HG03342 (cell line): Measurements from ENCODE around the gene RNF40.

ENCODE experiments used
- ATAC-seq: cut with Tn5 transposase; IDR thresholded peaks from one replicate; pipeline ENCODE4 v1.9.1; 2021; ENCODE audit warnings: mild to moderate bottlenecking, moderate library complexity; ENCODE audit not compliant: unreplicated experiment

The RNF40 gene

DNA sequence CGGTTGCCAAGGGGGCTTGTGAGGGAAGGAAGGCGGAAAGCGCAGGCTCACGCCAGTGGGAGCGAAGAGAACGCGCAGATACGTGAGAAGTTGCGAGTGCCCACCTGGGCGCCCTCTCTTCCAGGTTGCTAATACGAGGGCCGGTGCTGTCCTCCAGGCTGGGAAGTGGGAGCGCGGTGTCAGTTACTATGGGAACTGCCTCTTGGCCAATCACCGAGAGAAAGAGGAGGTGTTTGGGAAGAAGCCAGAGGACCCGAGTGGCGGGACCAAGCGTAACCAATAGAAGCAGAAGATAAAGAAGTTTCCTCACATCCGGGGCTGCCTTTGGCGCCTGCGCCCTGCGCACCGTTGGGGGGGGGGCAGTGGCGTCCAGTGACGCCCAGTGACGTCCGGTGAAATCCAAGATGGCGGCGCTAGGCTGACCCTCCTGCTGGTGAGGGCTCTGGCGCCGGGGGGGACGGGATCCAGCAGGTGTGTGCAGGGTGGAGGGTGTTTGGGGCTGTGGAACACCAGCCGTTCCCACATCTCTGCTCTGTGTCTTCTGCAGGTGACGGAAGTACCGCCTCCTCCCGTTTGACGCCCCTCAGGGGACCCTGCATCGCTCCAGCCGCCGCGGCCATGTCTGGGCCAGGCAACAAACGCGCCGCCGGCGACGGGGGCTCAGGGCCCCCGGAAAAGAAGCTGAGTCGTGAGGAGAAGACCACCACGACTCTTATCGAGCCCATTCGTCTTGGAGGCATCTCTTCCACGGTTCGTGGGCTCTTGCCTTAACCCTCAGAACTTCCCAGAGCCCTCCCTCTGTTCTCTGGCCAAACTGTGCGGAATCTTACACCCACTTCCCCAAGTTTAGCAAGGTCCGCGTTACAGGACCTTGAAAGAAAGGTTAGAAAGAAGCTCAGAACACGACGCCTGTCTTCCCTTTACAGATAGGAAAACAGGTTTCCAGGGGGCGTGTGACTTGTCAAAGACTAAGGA lies at the start of gene RNF40, which contains the start of gene CFAP119:
RNF40 (plus strand) TSS at position 395 of the 975 bp plus-strand sequence; CDS start at position 619, 224 bp downstream.
CFAP119 (minus strand) TSS at position 135 of the 975 bp plus-strand sequence. CDS start 314 bp downstream, outside the sequence.
- peak; percentile 82 for ATAC-seq

DNA sequence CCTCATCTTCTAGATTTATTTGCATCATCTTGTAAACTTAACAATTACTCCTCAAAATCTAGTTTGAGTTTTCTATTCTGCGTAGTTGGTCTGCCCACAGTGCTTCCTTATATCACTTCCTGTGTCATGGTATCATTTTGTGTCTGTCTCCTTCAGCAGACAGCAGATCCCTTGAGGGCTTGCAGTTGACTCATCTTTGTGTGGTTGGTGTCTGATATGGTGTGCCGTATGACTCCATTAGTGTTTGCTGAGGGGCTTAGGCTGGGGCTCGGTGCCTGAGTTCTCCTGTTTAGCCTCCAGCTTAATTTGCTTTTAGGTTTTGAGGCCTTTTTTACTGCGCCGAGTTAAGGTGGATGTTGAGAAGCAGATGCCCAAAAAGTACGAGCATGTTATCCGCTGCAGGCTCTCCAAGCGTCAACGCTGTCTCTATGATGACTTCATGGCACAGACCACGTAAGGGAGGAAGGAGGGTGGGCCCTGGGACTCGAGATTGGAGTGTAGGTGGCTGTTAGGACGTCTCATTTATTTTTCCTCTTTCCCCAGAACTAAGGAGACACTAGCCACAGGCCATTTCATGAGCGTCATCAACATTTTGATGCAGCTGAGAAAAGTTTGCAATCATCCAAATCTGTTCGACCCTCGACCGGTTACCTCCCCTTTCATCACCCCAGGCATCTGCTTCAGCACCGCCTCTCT lies 46.2 kb upstream of the RNF40 start:
- no peak for ATAC-seq

DNA sequence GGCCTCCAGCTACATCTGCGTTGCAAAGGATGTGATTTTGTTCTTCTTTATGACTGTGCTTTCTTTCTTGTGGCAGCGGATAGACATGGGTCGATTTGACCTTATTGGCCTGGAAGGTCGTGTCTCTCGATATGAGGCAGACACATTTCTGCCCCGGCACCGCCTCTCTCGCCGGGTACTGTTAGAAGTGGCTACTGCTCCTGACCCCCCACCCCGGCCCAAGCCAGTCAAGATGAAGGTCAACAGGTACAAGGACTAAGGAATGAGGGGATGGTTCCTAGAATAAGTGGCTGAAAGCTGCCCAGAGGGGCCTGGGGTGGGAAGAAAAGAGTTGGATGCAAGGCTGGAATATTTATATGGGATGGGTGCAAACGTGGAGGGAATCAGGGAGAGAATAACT lies 42.0 kb upstream of the RNF40 start:
- no peak for ATAC-seq

DNA sequence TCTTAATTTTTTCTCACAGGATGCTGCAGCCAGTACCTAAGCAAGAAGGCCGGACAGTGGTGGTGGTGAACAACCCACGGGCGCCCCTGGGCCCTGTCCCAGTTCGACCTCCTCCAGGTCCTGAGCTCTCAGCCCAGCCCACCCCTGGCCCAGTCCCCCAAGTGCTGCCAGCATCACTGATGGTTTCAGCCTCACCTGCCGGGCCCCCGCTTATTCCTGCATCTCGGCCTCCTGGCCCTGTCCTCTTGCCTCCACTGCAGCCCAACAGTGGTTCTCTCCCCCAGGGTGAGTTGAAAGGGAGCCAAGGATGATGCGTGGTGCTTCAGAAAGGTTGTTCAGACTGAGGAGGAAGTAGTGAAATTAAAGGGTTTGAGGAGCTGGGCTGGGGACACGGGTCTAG lies 41.4 kb upstream of the RNF40 start:
- ATAC-seq, result no peak

DNA sequence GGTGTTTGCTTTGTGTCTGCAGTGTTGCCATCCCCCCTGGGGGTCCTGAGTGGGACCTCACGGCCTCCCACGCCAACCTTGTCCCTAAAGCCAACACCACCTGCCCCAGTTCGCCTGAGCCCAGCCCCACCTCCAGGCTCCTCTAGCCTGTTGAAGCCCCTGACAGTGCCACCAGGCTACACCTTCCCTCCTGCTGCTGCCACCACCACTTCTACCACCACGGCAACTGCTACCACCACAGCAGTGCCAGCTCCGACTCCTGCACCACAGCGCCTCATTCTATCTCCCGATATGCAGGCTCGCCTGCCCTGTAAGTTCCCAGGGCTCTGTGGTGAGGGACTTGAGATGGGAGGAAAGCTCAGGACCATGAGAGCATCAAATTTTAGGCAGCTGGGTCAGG lies 41.0 kb upstream of the RNF40 start:
- no peak for ATAC-seq

DNA sequence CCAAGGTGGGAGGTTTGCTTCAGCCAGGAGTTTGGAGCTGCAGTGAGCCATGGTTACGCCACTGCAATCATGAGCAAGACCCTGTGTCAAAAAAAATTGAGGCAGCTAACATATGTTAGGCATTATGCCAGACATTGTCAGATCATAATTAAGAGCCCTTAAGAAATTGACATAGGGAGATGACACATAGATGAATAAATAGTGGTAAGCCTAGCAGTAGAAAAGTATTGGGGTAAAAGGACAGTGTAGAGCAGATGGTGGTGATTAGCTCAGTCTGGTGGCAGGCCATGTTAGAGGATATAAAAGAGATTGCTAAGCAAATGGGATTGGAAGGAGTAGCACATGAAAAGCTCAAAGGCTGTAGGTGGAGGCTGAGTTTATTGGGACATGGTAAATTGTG lies 40.5 kb upstream of the RNF40 start:
- ATAC-seq, result no peak

DNA sequence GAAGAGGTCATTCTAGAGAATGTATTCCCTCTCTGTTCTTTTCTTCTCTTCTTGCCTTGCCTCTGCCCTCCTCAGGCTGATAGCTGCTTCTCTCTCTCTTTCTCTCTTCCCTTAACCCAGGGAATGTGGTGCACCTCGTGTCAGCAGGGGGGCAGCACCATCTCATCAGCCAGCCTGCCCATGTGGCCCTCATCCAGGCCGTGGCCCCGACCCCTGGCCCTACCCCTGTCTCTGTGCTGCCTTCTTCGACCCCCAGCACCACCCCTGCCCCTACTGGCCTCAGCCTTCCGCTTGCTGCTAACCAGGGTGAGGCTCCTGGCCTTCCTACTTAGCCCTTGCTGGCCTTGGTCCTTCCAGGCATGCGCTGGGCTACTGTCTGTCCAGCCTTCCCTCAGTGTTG lies 39.7 kb upstream of the RNF40 start:
- no peak for ATAC-seq

DNA sequence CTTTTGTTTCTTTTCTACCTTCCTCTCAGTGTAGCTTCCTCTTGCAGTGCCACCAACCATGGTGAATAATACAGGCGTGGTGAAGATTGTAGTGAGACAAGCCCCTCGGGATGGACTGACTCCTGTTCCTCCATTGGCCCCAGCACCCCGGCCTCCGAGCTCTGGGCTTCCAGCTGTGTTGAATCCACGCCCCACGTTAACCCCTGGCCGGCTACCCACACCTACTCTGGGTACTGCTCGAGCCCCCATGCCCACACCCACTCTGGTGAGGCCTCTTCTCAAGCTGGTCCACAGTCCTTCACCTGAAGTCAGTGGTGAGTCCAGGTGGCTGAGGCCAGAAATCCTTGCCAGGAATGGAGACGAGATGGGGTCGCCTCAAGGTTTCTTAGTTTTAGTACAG lies 39.2 kb upstream of the RNF40 start:
- no peak for ATAC-seq

DNA sequence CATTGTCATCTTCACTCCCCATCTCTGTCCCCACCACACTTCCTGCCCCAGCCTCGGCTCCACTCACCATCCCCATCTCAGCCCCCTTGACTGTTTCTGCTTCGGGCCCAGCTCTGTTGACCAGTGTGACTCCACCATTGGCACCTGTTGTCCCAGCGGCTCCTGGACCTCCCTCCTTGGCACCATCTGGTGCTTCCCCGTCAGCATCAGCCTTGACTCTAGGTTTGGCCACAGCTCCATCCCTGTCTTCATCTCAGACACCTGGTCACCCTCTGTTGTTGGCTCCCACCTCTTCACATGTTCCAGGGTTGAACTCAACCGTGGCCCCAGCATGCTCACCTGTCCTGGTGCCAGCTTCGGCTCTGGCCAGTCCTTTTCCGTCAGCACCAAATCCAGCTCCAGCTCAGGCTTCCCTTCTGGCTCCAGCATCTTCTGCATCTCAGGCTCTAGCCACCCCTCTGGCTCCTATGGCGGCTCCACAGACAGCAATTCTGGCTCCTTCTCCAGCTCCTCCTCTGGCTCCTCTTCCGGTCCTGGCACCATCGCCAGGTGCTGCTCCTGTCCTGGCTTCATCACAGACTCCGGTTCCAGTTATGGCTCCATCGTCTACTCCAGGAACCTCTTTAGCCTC lies 38.3 kb upstream of the RNF40 start:
- no peak for ATAC-seq

DNA sequence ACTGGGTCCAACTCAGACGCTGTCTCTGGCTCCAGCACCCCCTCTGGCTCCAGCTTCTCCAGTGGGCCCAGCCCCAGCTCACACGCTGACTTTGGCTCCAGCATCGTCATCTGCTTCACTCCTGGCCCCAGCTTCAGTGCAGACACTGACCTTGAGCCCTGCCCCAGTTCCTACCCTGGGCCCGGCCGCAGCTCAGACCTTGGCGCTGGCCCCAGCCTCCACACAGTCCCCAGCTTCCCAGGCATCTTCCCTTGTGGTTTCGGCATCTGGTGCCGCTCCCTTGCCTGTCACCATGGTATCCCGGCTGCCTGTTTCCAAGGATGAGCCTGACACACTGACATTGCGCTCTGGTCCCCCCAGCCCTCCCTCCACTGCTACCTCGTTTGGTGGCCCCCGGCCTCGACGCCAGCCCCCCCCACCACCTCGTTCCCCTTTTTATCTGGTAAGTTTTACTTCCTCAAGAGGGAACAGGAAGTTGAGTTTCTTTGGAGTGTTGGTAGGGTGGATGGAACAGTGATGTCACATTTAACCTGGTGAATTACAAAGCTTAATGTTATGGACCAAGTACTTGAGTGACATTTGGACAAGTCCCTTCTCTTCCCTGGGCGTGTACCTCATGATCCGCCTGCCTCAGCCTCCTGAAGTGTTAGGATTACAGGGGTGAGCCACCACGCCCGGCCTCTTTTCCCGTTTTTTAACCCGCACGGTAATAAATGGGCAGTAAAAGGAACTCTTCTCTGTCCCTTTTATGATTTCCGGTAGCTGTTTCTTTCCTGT lies 37.3 kb upstream of the RNF40 start:
- ATAC-seq, result no peak

DNA sequence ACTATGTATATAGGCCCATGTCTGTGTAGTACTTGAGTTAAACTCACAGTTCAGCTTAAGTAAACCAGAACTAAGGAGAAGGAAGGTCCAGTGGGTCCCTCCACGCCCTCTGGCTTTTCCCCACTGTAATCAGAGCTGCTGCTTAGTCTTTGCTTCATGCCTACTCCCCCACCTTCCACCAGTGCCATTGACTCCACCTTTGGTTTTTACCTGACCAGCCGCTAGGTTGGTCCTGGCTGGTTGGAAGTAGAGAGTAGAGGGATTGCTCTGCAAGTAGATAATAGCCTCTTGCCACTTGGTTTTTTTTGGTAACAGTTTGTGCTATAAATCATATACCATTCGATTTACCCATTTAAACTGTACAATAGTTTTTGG lies 36.7 kb upstream of the RNF40 start:
- no peak for ATAC-seq

DNA sequence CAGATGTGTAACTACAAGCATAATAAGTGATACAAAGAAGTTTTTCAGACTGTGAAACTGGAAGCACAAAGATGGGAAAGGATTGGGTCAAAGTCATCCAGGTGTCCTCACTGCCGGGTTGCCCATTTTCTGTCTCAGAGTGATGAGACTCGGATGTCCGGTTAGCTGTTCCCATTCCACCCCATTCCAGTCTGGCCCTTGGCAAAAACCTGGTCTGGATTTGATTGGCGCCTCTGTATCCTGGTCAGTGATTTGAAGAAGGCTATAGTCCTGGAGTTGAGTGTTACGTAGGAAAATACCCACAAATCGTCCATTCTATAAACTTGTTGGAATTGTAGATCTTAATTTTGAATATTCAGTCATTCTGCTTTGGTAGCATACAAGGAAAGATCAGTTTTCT lies 33.8 kb upstream of the RNF40 start:
- ATAC-seq, result no peak

DNA sequence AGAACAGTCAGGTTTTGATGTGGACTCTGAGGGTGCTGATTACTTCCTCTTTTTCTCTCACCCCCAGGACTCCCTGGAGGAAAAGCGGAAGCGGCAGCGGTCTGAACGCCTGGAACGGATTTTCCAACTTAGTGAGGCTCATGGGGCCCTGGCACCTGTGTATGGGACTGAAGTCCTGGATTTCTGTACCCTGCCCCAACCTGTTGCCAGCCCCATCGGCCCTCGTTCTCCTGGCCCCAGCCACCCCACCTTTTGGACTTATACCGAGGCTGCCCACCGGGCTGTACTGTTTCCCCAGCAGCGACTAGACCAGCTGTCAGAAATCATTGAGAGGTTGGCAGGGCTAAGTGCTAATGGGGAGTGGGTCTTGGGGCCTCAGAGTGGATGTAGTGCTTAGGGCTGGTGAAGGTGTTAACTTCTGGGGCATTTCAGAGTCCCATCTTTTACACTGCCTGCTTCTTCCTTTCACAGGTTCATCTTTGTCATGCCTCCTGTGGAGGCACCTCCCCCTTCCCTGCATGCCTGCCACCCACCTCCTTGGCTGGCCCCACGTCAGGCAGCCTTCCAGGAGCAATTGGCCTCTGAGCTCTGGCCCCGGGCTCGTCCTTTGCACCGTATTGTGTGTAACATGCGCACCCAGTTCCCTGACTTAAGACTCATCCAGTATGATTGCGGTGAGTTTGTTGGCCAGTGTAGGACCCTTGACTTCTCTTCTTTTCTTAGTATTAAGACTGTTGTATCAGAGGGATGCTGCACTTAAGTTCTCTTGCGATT lies 33.0 kb upstream of the RNF40 start:
- no peak for ATAC-seq

DNA sequence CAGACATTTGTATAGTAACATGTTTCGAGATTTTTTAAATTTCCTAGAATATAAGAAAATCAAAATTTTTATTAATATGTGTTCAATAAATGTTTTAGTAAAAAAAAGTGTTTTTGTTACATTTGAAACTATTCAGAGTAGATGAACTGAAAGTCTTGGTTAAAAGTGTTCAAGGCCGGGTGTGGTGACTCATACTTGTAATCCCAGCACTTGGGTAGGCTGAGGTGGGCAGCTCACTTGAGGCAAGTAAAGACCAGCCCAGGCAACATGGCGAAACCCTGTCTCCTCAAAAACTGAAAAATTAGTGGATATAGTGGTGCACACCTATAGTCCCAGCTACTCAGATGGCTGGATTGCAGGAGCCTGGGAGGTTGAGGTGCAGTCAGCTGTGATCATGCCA lies 30.7 kb upstream of the RNF40 start:
- ATAC-seq, result no peak

DNA sequence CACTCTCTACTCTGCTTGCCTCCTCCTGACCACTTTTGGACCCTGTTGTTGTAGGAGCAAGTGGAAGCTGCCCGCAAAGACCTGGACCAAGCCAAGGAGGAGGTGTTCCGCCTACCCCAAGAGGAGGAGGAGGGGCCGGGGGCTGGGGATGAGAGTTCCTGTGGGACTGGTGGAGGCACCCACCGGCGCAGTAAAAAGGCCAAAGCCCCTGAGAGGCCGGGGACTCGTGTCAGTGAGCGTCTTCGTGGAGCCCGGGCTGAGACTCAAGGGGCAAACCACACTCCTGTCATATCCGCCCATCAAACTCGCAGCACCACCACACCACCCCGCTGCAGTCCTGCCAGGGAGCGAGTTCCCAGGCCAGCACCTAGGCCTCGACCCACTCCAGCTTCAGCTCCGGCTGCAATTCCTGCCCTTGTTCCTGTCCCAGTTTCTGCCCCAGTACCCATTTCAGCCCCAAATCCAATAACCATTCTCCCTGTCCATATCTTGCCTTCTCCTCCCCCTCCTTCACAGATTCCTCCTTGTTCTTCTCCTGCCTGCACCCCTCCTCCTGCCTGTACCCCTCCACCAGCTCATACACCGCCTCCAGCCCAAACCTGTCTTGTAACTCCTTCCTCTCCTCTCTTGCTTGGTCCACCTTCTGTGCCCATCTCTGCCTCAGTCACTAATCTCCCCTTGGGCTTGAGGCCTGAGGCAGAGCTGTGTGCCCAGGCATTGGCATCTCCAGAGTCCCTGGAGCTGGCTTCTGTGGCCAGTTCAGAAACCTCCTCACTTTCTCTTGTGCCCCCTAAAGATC lies 24.9 kb upstream of the RNF40 start:
- no peak for ATAC-seq

DNA sequence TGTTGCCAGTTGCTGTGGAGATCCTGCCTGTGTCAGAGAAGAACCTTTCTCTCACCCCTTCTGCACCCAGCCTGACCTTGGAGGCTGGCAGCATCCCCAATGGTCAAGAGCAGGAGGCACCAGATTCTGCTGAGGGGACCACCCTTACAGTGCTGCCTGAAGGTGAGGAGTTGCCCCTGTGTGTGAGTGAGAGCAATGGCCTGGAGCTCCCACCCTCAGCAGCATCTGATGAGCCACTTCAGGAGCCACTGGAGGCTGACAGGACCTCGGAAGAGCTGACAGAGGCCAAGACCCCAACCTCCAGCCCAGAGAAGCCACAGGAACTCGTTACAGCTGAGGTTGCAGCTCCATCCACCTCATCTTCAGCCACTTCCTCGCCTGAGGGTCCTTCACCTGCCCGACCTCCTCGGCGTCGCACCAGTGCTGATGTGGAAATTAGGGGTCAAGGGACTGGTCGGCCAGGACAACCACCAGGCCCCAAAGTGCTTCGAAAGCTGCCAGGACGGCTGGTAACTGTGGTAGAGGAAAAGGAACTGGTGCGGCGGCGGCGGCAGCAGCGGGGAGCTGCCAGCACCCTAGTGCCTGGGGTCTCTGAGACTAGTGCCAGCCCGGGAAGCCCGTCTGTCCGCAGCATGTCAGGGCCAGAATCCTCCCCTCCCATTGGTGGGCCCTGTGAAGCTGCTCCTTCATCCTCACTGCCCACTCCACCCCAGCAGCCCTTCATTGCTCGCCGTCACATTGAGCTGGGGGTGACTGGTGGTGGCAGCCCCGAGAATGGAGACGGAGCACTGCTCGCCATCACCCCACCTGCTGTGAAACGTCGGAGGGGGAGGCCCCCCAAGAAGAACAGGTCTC lies 24.1 kb upstream of the RNF40 start:
- ATAC-seq, result no peak

DNA sequence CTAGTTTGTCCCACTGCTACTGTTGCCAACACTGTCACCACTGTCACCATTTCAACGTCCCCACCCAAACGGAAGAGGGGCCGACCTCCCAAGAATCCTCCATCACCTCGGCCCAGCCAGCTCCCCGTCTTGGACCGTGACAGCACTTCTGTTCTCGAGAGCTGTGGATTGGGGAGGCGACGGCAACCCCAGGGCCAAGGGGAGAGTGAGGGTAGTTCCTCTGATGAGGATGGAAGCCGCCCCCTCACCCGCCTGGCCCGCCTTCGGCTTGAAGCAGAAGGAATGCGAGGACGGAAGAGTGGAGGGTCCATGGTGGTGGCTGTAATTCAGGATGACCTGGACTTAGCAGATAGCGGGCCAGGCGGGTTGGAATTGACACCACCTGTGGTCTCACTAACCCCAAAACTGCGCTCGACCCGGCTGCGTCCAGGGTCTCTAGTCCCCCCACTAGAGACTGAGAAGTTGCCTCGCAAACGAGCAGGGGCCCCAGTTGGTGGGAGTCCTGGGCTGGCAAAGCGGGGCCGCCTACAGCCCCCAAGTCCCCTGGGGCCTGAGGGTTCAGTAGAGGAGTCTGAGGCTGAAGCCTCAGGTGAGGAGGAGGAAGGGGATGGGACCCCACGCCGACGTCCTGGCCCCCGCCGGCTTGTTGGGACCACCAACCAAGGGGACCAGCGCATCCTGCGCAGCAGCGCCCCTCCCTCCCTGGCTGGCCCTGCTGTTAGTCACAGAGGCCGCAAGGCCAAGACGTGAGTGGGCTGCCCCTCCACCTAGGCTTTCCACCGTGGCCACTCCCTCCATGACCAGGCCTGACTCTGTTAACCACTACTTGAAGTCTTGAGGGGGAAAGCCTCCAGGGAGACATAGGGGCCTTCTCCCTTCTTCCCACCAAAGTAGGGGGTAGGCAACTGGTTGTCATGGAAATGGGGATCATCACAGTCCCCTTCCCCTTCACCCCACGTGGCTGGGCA lies 22.9 kb upstream of the RNF40 start:
- ATAC-seq, result no peak
